Endothelial cell of umbilical vein (primary cell): ENCODE results near the gene FAM240B. TPM values are rescaled to one million over a fixed set of nuclear protein-coding genes. Genes with fewer than 3 reads are reported as not detected.

Experiments used
- BruUV-seq: library from RNA; stranded (reverse); fragments of 400-500 nt; replicated peaks from 2 replicates; lab custom pipeline; 2021; lab: Mats Ljungman, UMichigan
- CTCF ChIA-PET: fragments of 300-600, 350-600 bp; sonication (Branson Sonifier 250); formaldehyde crosslinking; loops from one replicate; lab custom pipeline; 2021; ENCODE audit warnings: antibody characterized with exemption, inconsistent platforms; lab: Charles Lee
- POLR2A ChIA-PET: fragments of 300-600, 350-600 bp; sonication (Branson Sonifier 250); formaldehyde crosslinking; loops from one replicate; lab custom pipeline; 2021; ENCODE audit warnings: antibody characterized with exemption, inconsistent platforms; lab: Charles Lee
- DNase-seq: peaks from one replicate; pipeline ENCODE4 v3.0.0-alpha.2; 2011; ENCODE audit warnings: low read depth, low spot score
- FAIRE-seq: peaks from 2 replicates; lab custom pipeline; 2011; peaks lifted over from hg19 to GRCh38; lab: Jason Lieb, UNC
- H2AFZ ChIP-seq: 2 replicates; pipeline ENCODE4 v1.6.0; 2012; ENCODE audit warnings: low read depth, low read length, control low read depth, inconsistent platforms
- H3K27ac ChIP-seq: 2 replicates; pipeline ENCODE4 v1.5.1; 2011; ENCODE audit warnings: low read depth, mild to moderate bottlenecking, control low read depth, low read length, moderate library complexity; ENCODE audit not compliant: insufficient read depth
- H3K27me3 ChIP-seq, 2 experiments: 2 replicates each; pipeline versions ENCODE4 v1.6.0 to v1.6.1; 2011; ENCODE audit warnings: low read length in 2 of 2, mixed read lengths in 1 of 2; ENCODE audit not compliant: control insufficient read depth in 2 of 2, insufficient read depth in 2 of 2
- H3K36me3 ChIP-seq, 2 experiments: 2 replicates in 1 of 2; 3 replicates in 1 of 2; pipeline ENCODE4 v1.5.1; 2011; ENCODE audit warnings: low read length in 2 of 2, mild to moderate bottlenecking in 1 of 2, moderate library complexity in 1 of 2; ENCODE audit not compliant: control insufficient read depth in 2 of 2, insufficient read depth in 2 of 2; ENCODE audit errors: extremely low read depth in 1 of 2
- H3K4me1 ChIP-seq: 3 replicates; pipeline ENCODE4 v1.5.1; 2011; ENCODE audit warnings: mild to moderate bottlenecking, low read length; ENCODE audit not compliant: control insufficient read depth, insufficient read depth; ENCODE audit errors: extremely low read depth
- H3K4me2 ChIP-seq: 2 replicates; pipeline ENCODE4 v1.6.1; 2011; ENCODE audit warnings: low read length, control low read depth, mixed read lengths; ENCODE audit not compliant: insufficient read depth
- H3K4me3 ChIP-seq, 3 experiments: fragments of 200-600 bp in 1 of 3; sonication (generic), shearing (Covaris generic) in 1 of 3; replicated peaks in 1 of 3; 2 replicates each; pipeline ENCODE4 v1.5.1; 2011 to 2016; ENCODE audit warnings: control low read depth in 3 of 3, low read length in 3 of 3, mild to moderate bottlenecking in 2 of 3, inconsistent platforms in 1 of 3, low read depth in 1 of 3, moderate library complexity in 1 of 3; ENCODE audit not compliant: insufficient read depth in 1 of 3
- H3K79me2 ChIP-seq: 2 replicates; pipeline ENCODE4 v1.6.0; 2012; ENCODE audit warnings: low read length, inconsistent platforms; ENCODE audit not compliant: control insufficient read depth, insufficient read depth
- H3K9ac ChIP-seq: replicated peaks from 2 replicates; pipeline ENCODE3; 2011; ENCODE audit warnings: low read length, control low read depth; ENCODE audit not compliant: insufficient read depth; ENCODE audit errors: extremely low read depth
- H3K9me1 ChIP-seq: replicated peaks from 3 replicates; pipeline ENCODE4 v1.6.0; 2011; ENCODE audit warnings: mild to moderate bottlenecking, low read length; ENCODE audit not compliant: control insufficient read depth, insufficient read depth; ENCODE audit errors: extremely low read depth
- H3K9me3 ChIP-seq: replicated peaks from 2 replicates; pipeline ENCODE4 v1.5.1; 2012; ENCODE audit warnings: low read length, inconsistent platforms; ENCODE audit not compliant: control insufficient read depth, insufficient read depth
- H4K20me1 ChIP-seq: replicated peaks from 2 replicates; pipeline ENCODE3; 2011; ENCODE audit warnings: mild to moderate bottlenecking, low read length; ENCODE audit not compliant: control insufficient read depth, insufficient read depth; ENCODE audit errors: extremely low read depth
- EZH2 ChIP-seq: IDR thresholded peaks from 2 replicates; pipeline ENCODE4 v1.6.1; 2012; ENCODE audit warnings: borderline replicate concordance, low read depth, mild to moderate bottlenecking, moderate library complexity, low read length, inconsistent platforms; ENCODE audit not compliant: severe bottlenecking
- FOS ChIP-seq: IDR thresholded peaks from 2 replicates; pipeline ENCODE4 v1.6.1; 2011; ENCODE audit warnings: mild to moderate bottlenecking, low read length, moderate library complexity, borderline replicate concordance; ENCODE audit not compliant: insufficient read depth
- GATA2 ChIP-seq: IDR thresholded peaks from 2 replicates; pipeline ENCODE4 v1.7.0; 2011; ENCODE audit warnings: low read depth, mild to moderate bottlenecking, moderate library complexity, mixed read lengths, low read length; ENCODE audit not compliant: insufficient read length, insufficient read depth
- JUN ChIP-seq: IDR thresholded peaks from 2 replicates; pipeline ENCODE4 v1.6.1; 2011; ENCODE audit warnings: borderline replicate concordance, low read depth; ENCODE audit not compliant: insufficient read length, insufficient read depth
- MYC ChIP-seq: IDR thresholded peaks from one replicate; pipeline ENCODE4 v1.6.1; 2011; ENCODE audit warnings: mild to moderate bottlenecking, low read depth, low read length
- POLR2A ChIP-seq: IDR thresholded peaks from 2 replicates; pipeline ENCODE4 v1.6.1; 2012; ENCODE audit warnings: low read depth, mild to moderate bottlenecking, control low read depth, low read length
- POLR2AphosphoS5 ChIP-seq: IDR thresholded peaks from 2 replicates; pipeline ENCODE4 v1.6.1; 2012; ENCODE audit warnings: low read depth, mild to moderate bottlenecking, control low read depth, low read length, moderate library complexity; ENCODE audit not compliant: insufficient read depth
- dilution Hi-C: fragments of 300-500 bp; cut with MboI; formaldehyde crosslinking; loops from one replicate; pipeline ENCODE4 v1.15.0; 2019; ENCODE audit warnings: low sequenced_read_pairs; ENCODE audit not compliant: extremely low pct_ligation_motif_present
- intact Hi-C: fragments of 100-400 bp; cut with micrococcal nuclease; formaldehyde crosslinking; loops from one replicate; pipeline ENCODE4 v1.10.0; 2022
- polyA plus RNA-seq, 4 experiments: library from polyadenylated mRNA; depleted of rRNA in 3 of 4; stranded (reverse) in 3 of 4; unstranded in 1 of 4; fragments of >200 nt; gene quantifications; 2 replicates each; pipeline versions ENCODE4 v1.2.1 to v1.2.3, GENCODE V29; 2011 to 2012; ENCODE audit warnings: missing spikeins in 1 of 4
- total RNA-seq: library from RNA; stranded (reverse); gene quantifications from 2 replicates; pipeline ENCODE4 v1.2.3, GENCODE V29; 2021
- TF ChIP-seq, protein P1 (sequence below): IDR thresholded peaks from 2 replicates; pipeline ENCODE4 v1.6.1; 2011; ENCODE audit not compliant: insufficient read depth, insufficient read length
- TF ChIP-seq, protein P2 (sequence below), 2 donors: IDR thresholded peaks; 1 replicate in 1 of 2; 2 replicates in 1 of 2; pipeline ENCODE4 v1.5.1; 2011; ENCODE audit warnings: low read length in 2 of 2, mild to moderate bottlenecking in 2 of 2, moderate library complexity in 2 of 2, control low read depth in 1 of 2, inconsistent platforms in 1 of 2, low read depth in 1 of 2; ENCODE audit not compliant: insufficient read depth in 1 of 2; ENCODE audit errors: extremely low read depth in 1 of 2

Gene FAM240B
- total and polyA plus RNA-seq, 2 donors (not counting 3 experiments of a cell fraction or from before 2014, with no cell fraction given) = not detected

DNA sequence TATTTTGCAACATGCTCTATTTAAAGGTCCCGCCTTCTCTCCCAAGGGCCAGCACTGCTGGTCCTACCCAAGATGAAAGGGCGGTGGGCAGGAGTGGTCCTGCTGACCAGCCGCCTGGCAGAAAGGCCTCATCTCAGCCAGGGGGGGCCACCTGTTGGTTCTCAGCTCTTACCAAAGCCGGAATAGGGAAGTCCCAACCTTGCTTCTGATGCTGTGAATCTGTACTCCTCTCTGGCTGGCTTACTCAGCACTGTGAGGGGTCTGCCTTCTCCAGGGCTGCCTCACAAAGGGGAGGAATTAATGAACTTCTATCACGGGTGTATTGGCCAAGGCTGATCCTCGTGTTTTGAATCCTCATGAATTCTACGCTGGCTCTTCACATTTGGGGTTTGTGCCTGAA, 13.6 kb upstream of the FAM240B start:
- no peaks in the 10 kb centered on the region for H3K36me3 ChIP-seq
- ChIA-PET CTCF (no interaction called here), POLR2A (no interaction called here)
- no peaks in the 10 kb centered on the region for H3K27me3 ChIP-seq
- no peaks in the 10 kb centered on the region for H3K79me2 ChIP-seq
- H4K20me1 ChIP-seq = no peaks in the 10 kb centered on the region
- no TSS peak for BruUV-seq
- FAIRE-seq = no peak
- no peaks in the 10 kb centered on the region for H3K9me3 ChIP-seq
- no peaks in the 10 kb centered on the region for H3K4me1 ChIP-seq
- H3K4me2 ChIP-seq = no peak overlapping the region
- dilution Hi-C loops = no loop called here
- intact Hi-C loops = no loop called here
- TF ChIP-seq POLR2AphosphoS5 (no peak), JUN (no peak), GATA2 (no peak), MYC (no peak), POLR2A (no peak), EZH2 (no peak), FOS (no peak)
- TF ChIP-seq, protein P1, sequence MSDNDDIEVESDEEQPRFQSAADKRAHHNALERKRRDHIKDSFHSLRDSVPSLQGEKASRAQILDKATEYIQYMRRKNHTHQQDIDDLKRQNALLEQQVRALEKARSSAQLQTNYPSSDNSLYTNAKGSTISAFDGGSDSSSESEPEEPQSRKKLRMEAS = no peak
- TF ChIP-seq, protein P2, sequence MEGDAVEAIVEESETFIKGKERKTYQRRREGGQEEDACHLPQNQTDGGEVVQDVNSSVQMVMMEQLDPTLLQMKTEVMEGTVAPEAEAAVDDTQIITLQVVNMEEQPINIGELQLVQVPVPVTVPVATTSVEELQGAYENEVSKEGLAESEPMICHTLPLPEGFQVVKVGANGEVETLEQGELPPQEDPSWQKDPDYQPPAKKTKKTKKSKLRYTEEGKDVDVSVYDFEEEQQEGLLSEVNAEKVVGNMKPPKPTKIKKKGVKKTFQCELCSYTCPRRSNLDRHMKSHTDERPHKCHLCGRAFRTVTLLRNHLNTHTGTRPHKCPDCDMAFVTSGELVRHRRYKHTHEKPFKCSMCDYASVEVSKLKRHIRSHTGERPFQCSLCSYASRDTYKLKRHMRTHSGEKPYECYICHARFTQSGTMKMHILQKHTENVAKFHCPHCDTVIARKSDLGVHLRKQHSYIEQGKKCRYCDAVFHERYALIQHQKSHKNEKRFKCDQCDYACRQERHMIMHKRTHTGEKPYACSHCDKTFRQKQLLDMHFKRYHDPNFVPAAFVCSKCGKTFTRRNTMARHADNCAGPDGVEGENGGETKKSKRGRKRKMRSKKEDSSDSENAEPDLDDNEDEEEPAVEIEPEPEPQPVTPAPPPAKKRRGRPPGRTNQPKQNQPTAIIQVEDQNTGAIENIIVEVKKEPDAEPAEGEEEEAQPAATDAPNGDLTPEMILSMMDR (IDR thresholded peaks at IDR 0.05; ENCODE audit: extremely low read depth in 1 of 2, insufficient read depth in 1 of 2, low read depth in 1 of 2, low read length in 2 of 2) = no peak
- no peak overlapping the region for H3K4me3 ChIP-seq
- no peak overlapping the region for H3K9ac ChIP-seq
- no peak overlapping the region for H3K27ac ChIP-seq
- no peak overlapping the region for H2AFZ ChIP-seq
- no peak for DNase-seq
- H3K9me1 ChIP-seq = no peaks in the 10 kb centered on the region
